ENCODE results near the gene SLC9A1.

GRCh38 chr1:27137544-27138075 is 17.3 kb downstream of the SLC9A1 start:
- TF ChIP-seq, protein P1, sequence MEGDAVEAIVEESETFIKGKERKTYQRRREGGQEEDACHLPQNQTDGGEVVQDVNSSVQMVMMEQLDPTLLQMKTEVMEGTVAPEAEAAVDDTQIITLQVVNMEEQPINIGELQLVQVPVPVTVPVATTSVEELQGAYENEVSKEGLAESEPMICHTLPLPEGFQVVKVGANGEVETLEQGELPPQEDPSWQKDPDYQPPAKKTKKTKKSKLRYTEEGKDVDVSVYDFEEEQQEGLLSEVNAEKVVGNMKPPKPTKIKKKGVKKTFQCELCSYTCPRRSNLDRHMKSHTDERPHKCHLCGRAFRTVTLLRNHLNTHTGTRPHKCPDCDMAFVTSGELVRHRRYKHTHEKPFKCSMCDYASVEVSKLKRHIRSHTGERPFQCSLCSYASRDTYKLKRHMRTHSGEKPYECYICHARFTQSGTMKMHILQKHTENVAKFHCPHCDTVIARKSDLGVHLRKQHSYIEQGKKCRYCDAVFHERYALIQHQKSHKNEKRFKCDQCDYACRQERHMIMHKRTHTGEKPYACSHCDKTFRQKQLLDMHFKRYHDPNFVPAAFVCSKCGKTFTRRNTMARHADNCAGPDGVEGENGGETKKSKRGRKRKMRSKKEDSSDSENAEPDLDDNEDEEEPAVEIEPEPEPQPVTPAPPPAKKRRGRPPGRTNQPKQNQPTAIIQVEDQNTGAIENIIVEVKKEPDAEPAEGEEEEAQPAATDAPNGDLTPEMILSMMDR (IDR thresholded peaks at IDR 0.05 in 2 of 3, conservative IDR thresholded peaks at IDR 0.05 in 1 of 3; ENCODE audit: borderline replicate concordance in 1 of 3, insufficient read depth in 1 of 3, low read depth in 2 of 3, low read length in 2 of 3) = no peak
- TF ChIP-seq POLR2A (IDR thresholded peaks at IDR 0.05; ENCODE audit: borderline replicate concordance, extremely low read depth, insufficient read depth, insufficient read length) = no peak
- no peak for TF ChIP-seq CEBPB (IDR thresholded peaks at IDR 0.05; ENCODE audit: low read depth)
- TF ChIP-seq RAD21 (IDR thresholded peaks at IDR 0.05; ENCODE audit: low read depth) = no peak
- TF ChIP-seq POLR2AphosphoS5 (IDR thresholded peaks at IDR 0.05; ENCODE audit: low read depth, low read length) = no peak
- no peak for TF ChIP-seq JUND (IDR thresholded peaks at IDR 0.05)
- TF ChIP-seq EZH2 (IDR thresholded peaks at IDR 0.05) = no peak
- TF ChIP-seq EZH2phosphoT487 (IDR thresholded peaks at IDR 0.05; ENCODE audit: borderline replicate concordance) = no peak
- no peak for TF ChIP-seq YY1 (IDR thresholded peaks at IDR 0.05; ENCODE audit: extremely low read depth, insufficient replicate concordance, low read depth, low read length)
- TF ChIP-seq REST (IDR thresholded peaks at IDR 0.05; ENCODE audit: low read depth) = no peak
- TF ChIP-seq CBX3 (IDR thresholded peaks at IDR 0.05; ENCODE audit: low read depth) = no peak
- TF ChIP-seq, protein P2, sequence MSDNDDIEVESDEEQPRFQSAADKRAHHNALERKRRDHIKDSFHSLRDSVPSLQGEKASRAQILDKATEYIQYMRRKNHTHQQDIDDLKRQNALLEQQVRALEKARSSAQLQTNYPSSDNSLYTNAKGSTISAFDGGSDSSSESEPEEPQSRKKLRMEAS (IDR thresholded peaks at IDR 0.05) = no peak
- TF ChIP-seq ELF1 (IDR thresholded peaks at IDR 0.05; ENCODE audit: borderline replicate concordance, low read depth) = no peak
- TF ChIP-seq TCF7L2 (IDR thresholded peaks at IDR 0.05; ENCODE audit: borderline replicate concordance, extremely low read depth, insufficient read depth, insufficient read length) = no peak
